Measurements from ENCODE around the gene KSR2. TPM values are rescaled to one million over a fixed set of nuclear protein-coding genes. Genes with fewer than 3 reads are reported as not detected.

KSR2 gene
- total RNA-seq, 1 donor from 2014 or later = 0.25 TPM

- H3K36me3 ChIP-seq = no peaks in the 10 kb centered on the region
- TF ChIP-seq CTCF (IDR thresholded peaks at IDR 0.05) (peak; percentile 20 to 60 (median 37)), POLR2AphosphoS5 (IDR thresholded peaks at IDR 0.05; ENCODE audit: insufficient read depth in 1 of 2, low read depth in 1 of 2) (no peak), POLR2A (IDR thresholded peaks at IDR 0.05) (no peak)
- H3K9me3 ChIP-seq = no peaks in the 10 kb centered on the region
- no peak for DNase-seq (ENCODE audit: extremely low spot score in 2 of 2)
- H3K27ac ChIP-seq = no peak overlapping the region
- no peak overlapping the region for H3K4me3 ChIP-seq
- no peaks in the 10 kb centered on the region for H3K27me3 ChIP-seq
- intact Hi-C loops (cut with DNase I) = no loop called here
- no peaks in the 10 kb centered on the region for H3K4me1 ChIP-seq
These were observed 118.7 kb downstream of the KSR2 start for GRCh38 chr12:117850048-117850447.

- Histone ChIP-seq H3K27me3 (no peaks in the 10 kb centered on the region), H3K4me3 (no peak overlapping the region), H3K36me3 (no peaks in the 10 kb centered on the region), H3K9me3 (no peaks in the 10 kb centered on the region), H3K4me1 (no peaks in the 10 kb centered on the region), H3K27ac (no peak overlapping the region)
- intact Hi-C loops (cut with DNase I) = no loop called here
- TF ChIP-seq POLR2A (IDR thresholded peaks at IDR 0.05) = no peak
- TF ChIP-seq POLR2AphosphoS5 (IDR thresholded peaks at IDR 0.05; ENCODE audit: insufficient read depth in 1 of 2, low read depth in 1 of 2) = no peak
- TF ChIP-seq CTCF (IDR thresholded peaks at IDR 0.05) = no peak
- DNase-seq (ENCODE audit: extremely low spot score in 2 of 2) = no peak
These were observed 121.4 kb downstream of the KSR2 start for GRCh38 chr12:117847371-117847770.

- Histone ChIP-seq H3K36me3 (no peaks in the 10 kb centered on the region), H3K27ac (no peak overlapping the region), H3K9me3 (no peaks in the 10 kb centered on the region), H3K27me3 (no peaks in the 10 kb centered on the region), H3K4me1 (no peaks in the 10 kb centered on the region), H3K4me3 (no peak overlapping the region)
- no peak for TF ChIP-seq POLR2AphosphoS5 (IDR thresholded peaks at IDR 0.05; ENCODE audit: insufficient read depth in 1 of 2, low read depth in 1 of 2)
- no peak for TF ChIP-seq CTCF (IDR thresholded peaks at IDR 0.05)
- no peak for TF ChIP-seq POLR2A (IDR thresholded peaks at IDR 0.05)
- intact Hi-C loops (cut with DNase I) = no loop called here
- no peak for DNase-seq (ENCODE audit: extremely low spot score in 2 of 2)
These were observed 123.4 kb downstream of the KSR2 start for GRCh38 chr12:117845271-117845904.

GRCh38 chr12:117844114-117844830 lies 124.5 kb downstream of the KSR2 start:
- H3K27ac ChIP-seq = no peak overlapping the region
- intact Hi-C loops (cut with DNase I) = no loop called here
- DNase-seq (ENCODE audit: extremely low spot score in 2 of 2) = no peak
- no peaks in the 10 kb centered on the region for H3K36me3 ChIP-seq
- TF ChIP-seq CTCF (IDR thresholded peaks at IDR 0.05) = no peak
- TF ChIP-seq POLR2A (IDR thresholded peaks at IDR 0.05) = no peak
- no peak for TF ChIP-seq POLR2AphosphoS5 (IDR thresholded peaks at IDR 0.05; ENCODE audit: insufficient read depth in 1 of 2, low read depth in 1 of 2)
- H3K27me3 ChIP-seq = no peaks in the 10 kb centered on the region
- H3K4me3 ChIP-seq = no peak overlapping the region
- no peaks in the 10 kb centered on the region for H3K9me3 ChIP-seq
- H3K4me1 ChIP-seq = no peaks in the 10 kb centered on the region

- DNase-seq (ENCODE audit: extremely low spot score in 2 of 2) = no peak
- no peaks in the 10 kb centered on the region for H3K27me3 ChIP-seq
- intact Hi-C loops (cut with DNase I) = no loop called here
These were observed 126.2 kb downstream of the KSR2 start for GRCh38 chr12:117842630-117843029.

More at GRCh38 chr12:117842630-117843029, 126.2 kb downstream of the KSR2 start:
- TF ChIP-seq POLR2AphosphoS5 (IDR thresholded peaks at IDR 0.05; ENCODE audit: insufficient read depth in 1 of 2, low read depth in 1 of 2) (no peak), CTCF (IDR thresholded peaks at IDR 0.05) (no peak), POLR2A (IDR thresholded peaks at IDR 0.05) (no peak)
- Histone ChIP-seq H3K27ac (no peak overlapping the region), H3K36me3 (no peaks in the 10 kb centered on the region), H3K4me3 (no peak overlapping the region), H3K4me1 (no peaks in the 10 kb centered on the region), H3K9me3 (no peaks in the 10 kb centered on the region)
